Body of pancreas (tissue), 4 donors: ENCODE measurements around the gene RALGPS2.

ENCODE experiments used
- CTCF ChIP-seq, 7 experiments: fragments of 450-650 bp in 4 of 7; fragments of 200-600 bp in 3 of 7; sonication (generic) in 3 of 7; IDR thresholded peaks; one replicate each; pipeline ENCODE4 v1.5.1; 2016 to 2019; ENCODE audit warnings: antibody characterized with exemption in 7 of 7
- POLR2A ChIP-seq, 3 donors: fragments of 450-650 bp; IDR thresholded peaks; one replicate each; pipeline ENCODE4 v1.6.1; 2016; ENCODE audit warnings: antibody characterized with exemption in 3 of 3, mild to moderate bottlenecking in 2 of 3

GRCh38 chr1:178702146-178702545, 22.9 kb upstream of the RALGPS2 start:
- TF ChIP-seq POLR2A (IDR thresholded peaks at IDR 0.05) (no peak), CTCF (IDR thresholded peaks at IDR 0.05) (no peak)
